H1 (cell line): ENCODE data around the gene SLC44A1. TPM values are rescaled to one million over a fixed set of nuclear protein-coding genes. Genes with fewer than 3 reads are reported as not detected.

Source experiments
- BACH1 ChIP-seq: IDR thresholded peaks from 2 replicates; pipeline ENCODE4 v1.6.1; 2012; ENCODE audit warnings: low read length, improper control_type of control experiment
- EP300 ChIP-seq, 2 experiments: IDR thresholded peaks; 1 replicate in 1 of 2; 2 replicates in 1 of 2; pipeline ENCODE4 v1.6.1; 2011 to 2012; ENCODE audit warnings: low read depth in 2 of 2, low read length in 2 of 2, mild to moderate bottlenecking in 2 of 2, borderline replicate concordance in 1 of 2, inconsistent platforms in 1 of 2, moderate library complexity in 1 of 2
- TAF1 ChIP-seq: IDR thresholded peaks from 2 replicates; pipeline ENCODE4 v1.6.1; 2011; ENCODE audit warnings: mild to moderate bottlenecking, low read depth, low read length
- polyA plus RNA-seq, 7 experiments: library from polyadenylated mRNA; depleted of rRNA in 3 of 7; stranded (reverse) in 5 of 7; unstranded in 2 of 7; fragments of >200 nt in 5 of 7; fragments of 200-250 nt in 2 of 7; gene quantifications; 1 replicate in 5 of 7; 2 replicates in 1 of 7; 4 replicates in 1 of 7; pipeline versions ENCODE4 v1.2.1 to v1.2.3, GENCODE V29; 2011 to 2013; ENCODE audit warnings: missing spikeins in 2 of 7, mixed read lengths in 2 of 7
- total RNA-seq: library from RNA; stranded (reverse); fragmentation: NEBNext Ultra II Directional; extraction: Animal tissue kit (Norgen Biotek cat#: 25700); gene quantifications from 2 replicates; pipeline ENCODE4 v1.2.1, GENCODE V29; 2021

Gene SLC44A1
- total and polyA plus RNA-seq, 2 of the 8 experiments (the other 6 are each of a cell fraction or from before 2014, with no cell fraction given) = 30.5 to 71.2 TPM

- TF ChIP-seq BACH1 (no peak), TAF1 (no peak), EP300 (IDR thresholded peaks at IDR 0.05; ENCODE audit: borderline replicate concordance in 1 of 2, low read depth in 2 of 2, low read length in 2 of 2) (no peak)
These were observed 51.5 kb downstream of the SLC44A1 start (continued) for GRCh38 chr9:105295986-105296385.
